WI38 (cell line): ENCODE data around the gene CELF2.

ENCODE experiments used
- H3K4me3 ChIP-seq: 2 replicates; pipeline ENCODE4 v1.5.1; 2011; ENCODE audit warnings: low read depth, mild to moderate bottlenecking, control low read depth, low read length
- CTCF ChIP-seq: IDR thresholded peaks from 2 replicates; pipeline ENCODE4 v1.5.1; 2012; ENCODE audit warnings: low read depth, mild to moderate bottlenecking, control low read depth, low read length

CELF2 gene

GRCh38 chr10:10977978-10978377 lies 39.7 kb upstream of the CELF2 start:
- H3K4me3 ChIP-seq = no peak overlapping the region
- TF ChIP-seq CTCF = no peak

- no peak for TF ChIP-seq CTCF
- H3K4me3 ChIP-seq = no peak overlapping the region
Observed at GRCh38 chr10:10985361-10985760, 32.3 kb upstream of the CELF2 start.

GRCh38 chr10:10986606-10987005 lies 31.1 kb upstream of the CELF2 start:
- no peak for TF ChIP-seq CTCF
- no peak overlapping the region for H3K4me3 ChIP-seq

GRCh38 chr10:10987111-10987510 lies 30.6 kb upstream of the CELF2 start:
- H3K4me3 ChIP-seq = no peak overlapping the region
- TF ChIP-seq CTCF = no peak

GRCh38 chr10:10989669-10990068 lies 28.0 kb upstream of the CELF2 start:
- no peak overlapping the region for H3K4me3 ChIP-seq
- no peak for TF ChIP-seq CTCF

- H3K4me3 ChIP-seq = no peak overlapping the region
Observed at GRCh38 chr10:10991144-10991543, 26.5 kb upstream of the CELF2 start.

GRCh38 chr10:10992072-10992471 lies 25.6 kb upstream of the CELF2 start:
- no peak for TF ChIP-seq CTCF
- H3K4me3 ChIP-seq = no peak overlapping the region

More at GRCh38 chr10:10991144-10991543, 26.5 kb upstream of the CELF2 start:
- no peak for TF ChIP-seq CTCF
